Smooth muscle cell (in vitro differentiated cells): Measurements from ENCODE around the gene PHLDA3. TPM values are rescaled to one million over a fixed set of nuclear protein-coding genes. Genes with fewer than 3 reads are reported as not detected.

Source experiments
- DNase-seq: peaks from one replicate; lab custom pipeline; 2025; ENCODE audit not compliant: unreplicated experiment; lab: John Stamatoyannopoulos, UW
- H2AFZ ChIP-seq: fragments of 200-600 bp; sonication (generic); 2 replicates; pipeline ENCODE4 v1.6.0; 2016; ENCODE audit warnings: antibody characterized with exemption, low read depth, mild to moderate bottlenecking
- H3F3A ChIP-seq: fragments of 200-600 bp; sonication (generic); 2 replicates; pipeline ENCODE4 v1.6.0; 2017; ENCODE audit warnings: antibody characterized with exemption, low read depth
- H3K27ac ChIP-seq: fragments of 200-600 bp; sonication (generic); 2 replicates; pipeline ENCODE4 v1.5.1; 2016; ENCODE audit warnings: low read depth, mild to moderate bottlenecking
- H3K27me3 ChIP-seq: fragments of 200-600 bp; sonication (generic); 2 replicates; pipeline ENCODE4 v1.6.1; 2016; ENCODE audit warnings: low read depth, mild to moderate bottlenecking
- H3K36me3 ChIP-seq: fragments of 200-600 bp; sonication (generic); 2 replicates; pipeline ENCODE4 v1.5.1; 2016; ENCODE audit warnings: low read depth
- H3K4me1 ChIP-seq: fragments of 200-600 bp; sonication (generic); 2 replicates; pipeline ENCODE4 v1.5.1; 2016; ENCODE audit warnings: low read depth
- H3K4me2 ChIP-seq: fragments of 200-600 bp; sonication (generic); 2 replicates; pipeline ENCODE4 v1.6.0; 2016; ENCODE audit warnings: mild to moderate bottlenecking
- H3K4me3 ChIP-seq: fragments of 200-600 bp; sonication (generic); 2 replicates; pipeline ENCODE4 v1.5.1; 2016; ENCODE audit warnings: mild to moderate bottlenecking
- H3K79me2 ChIP-seq: fragments of 200-600 bp; sonication (generic); 2 replicates; pipeline ENCODE4 v1.6.0; 2016; ENCODE audit warnings: low read depth, mild to moderate bottlenecking
- H3K9ac ChIP-seq: fragments of 200-600 bp; sonication (generic); 2 replicates; pipeline ENCODE4 v1.6.0; 2016; ENCODE audit warnings: low read depth
- H3K9me3 ChIP-seq: fragments of 200-600 bp; sonication (generic); replicated peaks from 2 replicates; pipeline ENCODE4 v1.5.1; 2016; ENCODE audit warnings: low read depth
- H4K20me1 ChIP-seq: fragments of 200-600 bp; sonication (generic); 2 replicates; pipeline ENCODE4 v1.6.0; 2016; ENCODE audit warnings: low read depth
- CTCF ChIP-seq: fragments of 200-600 bp; sonication (generic); IDR thresholded peaks from 2 replicates; pipeline ENCODE4 v1.5.1; 2017; ENCODE audit warnings: borderline replicate concordance, mild to moderate bottlenecking, antibody characterized with exemption; ENCODE audit not compliant: insufficient read depth, poor library complexity, severe bottlenecking
- WGBS: methylation state at CpG from one replicate; pipeline ENCODE4 v1.1.7; 2016; ENCODE audit warnings: low lambda C conversion rate; 5-methylcytosine and 5-hydroxymethylcytosine counted together
- polyA plus RNA-seq: library from polyadenylated mRNA; unstranded; fragments of >200 nt; fragmentation: Nextera tagmentation; extraction: Ambion mirVana; gene quantifications from 2 replicates; pipeline ENCODE4 v1.2.1, GENCODE V29; 2016
- total RNA-seq: library from RNA; depleted of rRNA; stranded (reverse); fragments of >200 nt; gene quantifications from 2 replicates; pipeline ENCODE4 v1.2.3, GENCODE V29; 2014

The PHLDA3 gene
- total and polyA plus RNA-seq, 2 experiments from 2014 or later = 87.8 to 340 TPM

GRCh38 chr1:201427963-201428362 is 41.0 kb downstream of the PHLDA3 start:
- Histone ChIP-seq H3K4me3 (no peak overlapping the region), H4K20me1 (no peaks in the 10 kb centered on the region), H3K9ac (no peak overlapping the region), H3K27ac (no peak overlapping the region), H3K27me3 (no peaks in the 10 kb centered on the region), H3K79me2 (no peaks in the 10 kb centered on the region), H3K36me3 (no peaks in the 10 kb centered on the region), H3K9me3 (no peaks in the 10 kb centered on the region), H2AFZ (no peak overlapping the region), H3F3A (no peaks in the 10 kb centered on the region), H3K4me2 (no peak overlapping the region), H3K4me1 (no peaks in the 10 kb centered on the region)
- TF ChIP-seq CTCF = no peak
- WGBS = 87% methylated on average over 5 of the region's 6 CpGs
- no peak for DNase-seq

GRCh38 chr1:201426479-201427310 is 42.3 kb downstream of the PHLDA3 start:
- Histone ChIP-seq H3K4me3 (no peak overlapping the region), H3K4me2 (no peak overlapping the region), H3K36me3 (no peaks in the 10 kb centered on the region), H3K9me3 (no peaks in the 10 kb centered on the region), H2AFZ (no peak overlapping the region), H3K9ac (no peak overlapping the region), H4K20me1 (no peaks in the 10 kb centered on the region), H3K27ac (no peak overlapping the region), H3K27me3 (no peaks in the 10 kb centered on the region), H3K79me2 (no peaks in the 10 kb centered on the region), H3F3A (no peaks in the 10 kb centered on the region), H3K4me1 (no peaks in the 10 kb centered on the region)
- DNase-seq = no peak
- no peak for TF ChIP-seq CTCF
- 75% methylated on average over 8 of the region's 15 CpGs for WGBS

GRCh38 chr1:201424146-201424545 is 44.8 kb downstream of the PHLDA3 start:
- no peak overlapping the region for H3K27ac ChIP-seq
- peaks cover 10% of the 10 kb centered on the region for H3K4me1 ChIP-seq
- no peaks in the 10 kb centered on the region for H3K9me3 ChIP-seq
- no peaks in the 10 kb centered on the region for H3K27me3 ChIP-seq
- no peaks in the 10 kb centered on the region for H3K79me2 ChIP-seq
- no peak overlapping the region for H3K4me3 ChIP-seq
- H3K9ac ChIP-seq = no peak overlapping the region
- no peak overlapping the region for H3K4me2 ChIP-seq
- no peak for DNase-seq
- 95% methylated on average over 2 of the region's 2 CpGs for WGBS
- no peaks in the 10 kb centered on the region for H3F3A ChIP-seq
- no peaks in the 10 kb centered on the region for H3K36me3 ChIP-seq
- TF ChIP-seq CTCF = no peak
- H2AFZ ChIP-seq = no peak overlapping the region
- no peaks in the 10 kb centered on the region for H4K20me1 ChIP-seq

- Histone ChIP-seq H3K27me3 (no peaks in the 10 kb centered on the region), H4K20me1 (no peaks in the 10 kb centered on the region), H3K79me2 (no peaks in the 10 kb centered on the region), H3K4me3 (no peak overlapping the region), H3K4me2 (no peak overlapping the region), H3K9ac (no peak overlapping the region), H3K27ac (no peak overlapping the region), H3K9me3 (no peaks in the 10 kb centered on the region), H3K36me3 (no peaks in the 10 kb centered on the region), H2AFZ (no peak overlapping the region), H3F3A (no peaks in the 10 kb centered on the region), H3K4me1 (peaks cover 10% of the 10 kb centered on the region)
- WGBS = 89% methylated on average over 6 of the region's 6 CpGs
- TF ChIP-seq CTCF = no peak
- DNase-seq = no peak
Observed at GRCh38 chr1:201423655-201424054, 45.3 kb downstream of the PHLDA3 start.
